Activated CD4-positive, alpha-beta T cell treated with anti-CD3 and anti-CD28 coated beads, Interleukin-2, amount 10 ng/mL, durations not matched to agents 7 days and 5 days (primary cell): ENCODE results near the gene EYS. TPM values are rescaled to one million over a fixed set of nuclear protein-coding genes. Genes with fewer than 3 reads are reported as not detected.
"Not testable (repeated sequence)": the region's sequence is repeated elsewhere in the genome, so short reads cannot be mapped to it uniquely, and the experiment has no call there.

Source experiments
- CTCF ChIA-PET: fragments of 350-600 bp; sonication (Branson Sonifier 250); formaldehyde crosslinking; loops from one replicate; lab custom pipeline; 2021; ENCODE audit warnings: antibody characterized with exemption; lab: Charles Lee
- POLR2A ChIA-PET: fragments of 350-600 bp; sonication (Branson Sonifier 250); formaldehyde crosslinking; loops from one replicate; lab custom pipeline; 2021; ENCODE audit warnings: antibody characterized with exemption; lab: Charles Lee
- DNase-seq: peaks from one replicate; pipeline ENCODE4 v3.0.0-alpha.2; 2020
- H3K27ac Mint-ChIP-seq: one replicate; pipeline ENCODE4 v1.8.0; 2021; ENCODE audit warnings: mild to moderate bottlenecking, moderate library complexity, mixed read lengths
- H3K27me3 Mint-ChIP-seq: one replicate; pipeline ENCODE4 v1.8.0; 2021; ENCODE audit warnings: mixed read lengths
- H3K36me3 Mint-ChIP-seq: one replicate; pipeline ENCODE4 v1.8.0; 2021; ENCODE audit warnings: low read depth, mixed read lengths
- H3K4me1 Mint-ChIP-seq: one replicate; pipeline ENCODE4 v1.8.0; 2021; ENCODE audit warnings: mixed read lengths
- H3K4me3 Mint-ChIP-seq: one replicate; pipeline ENCODE4 v1.8.0; 2021; ENCODE audit warnings: mild to moderate bottlenecking, moderate library complexity, mixed read lengths
- H3K9me3 Mint-ChIP-seq: one replicate; pipeline ENCODE4 v1.8.0; 2021; ENCODE audit warnings: mixed read lengths
- total RNA-seq, 2 experiments: library from RNA; stranded (reverse); gene quantifications; one replicate each; pipeline ENCODE4 v1.2.3, GENCODE V29; 2021

Gene EYS
- total RNA-seq, 2 experiments from 2014 or later, result not detected

DNA sequence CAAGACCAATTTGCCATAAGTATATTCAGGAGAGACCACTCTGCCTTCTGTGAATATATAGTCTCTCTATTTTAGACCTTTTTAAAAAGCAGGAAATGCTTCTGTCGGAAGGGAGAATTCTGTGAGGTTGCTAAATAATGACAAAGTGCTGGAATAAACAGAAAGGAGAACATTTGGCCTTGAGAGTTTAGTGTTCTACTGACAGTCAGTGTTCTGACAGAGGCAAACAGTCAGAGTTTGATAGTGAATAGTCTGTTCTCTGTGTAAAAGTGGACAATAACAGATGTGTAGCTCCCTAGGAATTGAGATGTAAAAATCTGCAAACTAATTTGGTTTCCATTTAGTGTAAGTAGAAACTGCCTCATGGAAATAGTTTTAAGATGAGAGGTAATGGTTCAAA is 1850.8 kb downstream of the EYS start:
- Mint-ChIP-seq H3K27ac (no peak overlapping the region), H3K36me3 (no peaks in the 10 kb centered on the region), H3K4me3 (no peak overlapping the region), H3K9me3 (peaks cover 3% of the 10 kb centered on the region), H3K4me1 (no peaks in the 10 kb centered on the region), H3K27me3 (no peaks in the 10 kb centered on the region)
- POLR2A ChIA-PET, result no interaction called here
- CTCF ChIA-PET, result no interaction called here
- no peak for DNase-seq

DNA sequence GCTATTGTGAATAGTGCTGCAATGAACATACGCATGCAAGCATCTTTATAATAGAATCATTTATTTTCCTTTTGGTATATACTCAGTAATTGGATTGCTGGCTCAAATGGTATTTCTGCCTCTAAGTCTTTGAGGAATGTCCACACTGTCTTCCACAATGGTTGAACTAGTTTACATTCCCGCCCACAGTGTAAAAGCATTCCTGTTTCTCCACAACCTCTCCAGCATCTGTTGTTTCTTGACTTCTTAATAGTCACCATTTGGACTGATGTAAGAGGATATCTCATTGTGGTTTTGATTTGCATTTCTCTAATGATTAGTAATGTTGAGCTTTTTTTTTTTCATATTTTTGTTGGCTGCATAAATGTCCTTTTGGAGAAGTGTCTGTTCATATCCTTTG is 1862.7 kb downstream of the EYS start:
- no peak for DNase-seq
- no peak overlapping the region for H3K27ac Mint-ChIP-seq
- ChIA-PET POLR2A (no interaction called here), CTCF (no interaction called here)
- no peak overlapping the region for H3K4me3 Mint-ChIP-seq
- no peaks in the 10 kb centered on the region for H3K4me1 Mint-ChIP-seq
- no peaks in the 10 kb centered on the region for H3K27me3 Mint-ChIP-seq
- no peaks in the 10 kb centered on the region for H3K36me3 Mint-ChIP-seq
- H3K9me3 Mint-ChIP-seq, result peaks cover 4% of the 10 kb centered on the region

DNA sequence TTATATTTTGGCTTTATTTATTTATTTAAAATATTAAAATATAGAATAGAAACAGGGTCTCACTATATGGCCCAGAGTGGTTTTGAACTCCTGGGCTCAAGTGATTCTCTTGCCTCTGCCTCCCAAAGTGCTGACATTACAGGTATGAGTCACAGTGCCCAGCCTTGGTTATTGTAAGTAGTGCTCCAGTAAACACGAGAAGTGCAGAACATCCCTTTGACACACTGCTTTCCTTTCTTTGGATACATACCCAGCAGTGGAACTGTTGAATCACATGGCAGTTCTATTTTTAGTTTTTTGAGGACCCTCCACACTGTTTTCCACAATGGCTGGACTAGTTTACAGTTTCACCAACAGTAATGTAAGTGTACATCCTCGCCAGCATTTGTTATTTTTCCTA is 1867.5 kb downstream of the EYS start:
- CTCF ChIA-PET, result no interaction called here
- Mint-ChIP-seq H3K9me3 (peaks cover 4% of the 10 kb centered on the region), H3K27me3 (peaks cover 2% of the 10 kb centered on the region), H3K4me3 (no peak overlapping the region), H3K36me3 (no peaks in the 10 kb centered on the region), H3K4me1 (no peaks in the 10 kb centered on the region), H3K27ac (no peak overlapping the region)
- DNase-seq, result no peak
- POLR2A ChIA-PET, result no interaction called here

DNA sequence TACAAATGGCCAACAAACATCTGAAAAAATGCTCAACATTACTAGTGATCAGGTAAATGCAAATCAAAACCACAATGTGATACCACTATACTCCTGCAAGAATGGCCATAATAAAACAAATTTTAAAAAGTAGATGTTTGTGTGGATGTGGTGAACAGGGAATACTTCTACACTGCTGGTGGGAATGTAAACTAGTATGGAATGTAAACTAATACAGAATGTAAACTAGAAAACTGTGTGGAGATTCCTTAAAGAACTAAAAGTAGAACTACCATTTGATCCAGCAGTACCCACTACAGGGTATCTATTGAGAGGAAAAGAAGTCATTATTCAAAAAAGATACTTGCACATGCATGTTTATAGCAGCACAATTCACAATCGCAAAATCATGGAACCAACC is 1878.3 kb downstream of the EYS start:
- DNase-seq, POLR2A ChIA-PET, H3K27ac Mint-ChIP-seq, CTCF ChIA-PET, H3K36me3 Mint-ChIP-seq, H3K4me3 Mint-ChIP-seq, H3K4me1 Mint-ChIP-seq, H3K9me3 Mint-ChIP-seq, H3K27me3 Mint-ChIP-seq: not testable (repeated sequence)

DNA sequence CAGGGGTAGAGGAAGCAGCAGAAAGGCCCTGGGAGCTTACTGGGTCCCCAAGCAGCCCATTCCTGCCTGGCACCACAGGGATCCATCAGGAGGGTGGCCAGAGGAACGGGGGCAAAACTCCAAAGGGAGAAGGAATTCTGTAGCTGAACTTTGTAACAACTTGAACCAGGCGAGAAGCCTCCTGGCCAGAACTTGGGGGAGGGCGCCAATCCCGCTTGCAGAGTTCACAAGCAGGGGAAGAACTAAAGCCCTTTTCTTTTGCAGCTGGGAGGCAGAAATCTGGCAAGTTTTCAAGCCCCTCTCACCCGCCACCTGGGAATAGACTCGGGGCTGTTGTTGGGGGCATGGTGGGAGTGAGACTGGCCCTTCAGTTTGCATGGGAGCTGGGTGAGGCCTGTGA is 1882.3 kb downstream of the EYS start:
- no peak for DNase-seq
- ChIA-PET CTCF (no interaction called here), POLR2A (no interaction called here)
- Mint-ChIP-seq H3K4me3 (no peak overlapping the region), H3K27me3 (no peaks in the 10 kb centered on the region), H3K27ac (no peak overlapping the region), H3K36me3 (no peaks in the 10 kb centered on the region), H3K4me1 (no peaks in the 10 kb centered on the region), H3K9me3 (peaks cover 4% of the 10 kb centered on the region)

DNA sequence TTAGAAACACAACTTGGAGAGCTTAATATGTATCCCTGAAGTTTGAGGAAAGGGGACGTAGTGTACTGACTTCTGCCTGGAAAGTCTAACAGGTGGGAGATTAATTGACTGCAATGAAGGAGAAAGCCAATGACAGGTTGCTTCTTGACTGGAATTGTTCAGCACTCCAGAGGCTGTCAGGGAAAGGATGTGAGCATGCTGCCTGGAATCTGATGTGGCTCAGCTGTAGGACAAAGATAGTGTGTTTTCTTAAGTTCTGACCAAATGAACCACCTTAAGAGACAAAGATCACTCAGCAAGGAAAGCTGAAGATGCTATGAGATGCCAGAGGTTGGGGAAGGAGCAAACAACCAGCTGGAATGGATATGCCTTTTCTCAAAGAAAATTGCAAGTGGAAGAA is 1885.6 kb downstream of the EYS start:
- ChIA-PET POLR2A (no interaction called here), CTCF (no interaction called here)
- Mint-ChIP-seq H3K4me3 (no peak overlapping the region), H3K27me3 (peaks cover 2% of the 10 kb centered on the region), H3K4me1 (no peaks in the 10 kb centered on the region), H3K9me3 (no peaks in the 10 kb centered on the region), H3K27ac (no peak overlapping the region), H3K36me3 (no peaks in the 10 kb centered on the region)
- DNase-seq, result no peak

DNA sequence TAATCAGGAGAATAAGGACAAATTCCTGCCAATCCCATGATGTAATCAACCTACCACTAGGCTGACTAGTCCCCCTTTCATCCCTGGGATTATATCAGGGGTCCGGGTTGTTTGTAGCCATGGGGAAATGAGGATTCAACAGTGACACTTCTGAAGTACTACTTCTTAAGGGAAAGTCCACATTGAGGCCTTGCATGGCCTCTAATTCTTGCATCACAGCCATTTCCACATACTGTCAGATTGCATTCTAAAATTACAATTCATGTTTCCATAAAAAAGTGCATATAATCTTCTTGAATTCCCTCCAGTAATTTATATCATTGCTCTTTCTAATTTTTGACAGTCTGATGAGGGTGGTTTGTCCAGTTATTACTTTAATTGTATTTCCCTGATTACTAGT is 1887.2 kb downstream of the EYS start:
- Mint-ChIP-seq H3K27ac (no peak overlapping the region), H3K27me3 (peaks cover 2% of the 10 kb centered on the region), H3K4me3 (no peak overlapping the region), H3K9me3 (no peaks in the 10 kb centered on the region), H3K4me1 (no peaks in the 10 kb centered on the region), H3K36me3 (no peaks in the 10 kb centered on the region)
- CTCF ChIA-PET, result no interaction called here
- DNase-seq, result no peak
- POLR2A ChIA-PET, result no interaction called here

DNA sequence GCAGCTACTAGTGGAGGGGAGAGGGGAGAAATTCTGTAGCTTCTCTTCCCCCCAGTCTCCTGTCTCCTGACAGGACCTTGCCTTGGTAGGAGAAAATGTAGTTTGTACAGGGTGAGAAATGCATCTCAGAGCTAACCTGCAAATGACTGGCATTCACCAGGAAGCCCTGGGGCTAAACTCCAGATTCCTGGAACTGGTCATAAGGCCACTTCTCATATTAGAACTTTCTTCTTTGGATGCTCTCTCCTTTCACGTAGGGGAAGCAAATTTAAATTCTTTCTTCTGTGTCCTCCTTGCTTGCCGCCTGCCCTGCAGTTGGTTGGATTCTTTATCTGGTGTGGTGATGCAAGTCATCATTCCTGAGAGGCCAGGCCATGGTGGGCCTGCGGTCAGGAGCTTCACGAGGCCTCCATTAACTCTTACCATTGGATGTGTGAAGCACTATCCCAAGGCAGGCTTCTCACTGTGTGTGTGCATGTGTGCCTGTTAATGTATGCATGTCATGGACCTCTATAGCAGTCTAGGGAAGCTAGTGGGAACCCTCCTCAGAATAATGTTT is 1889.5 kb downstream of the EYS start:
- Mint-ChIP-seq H3K4me3 (no peak overlapping the region), H3K4me1 (no peaks in the 10 kb centered on the region), H3K9me3 (no peaks in the 10 kb centered on the region), H3K27ac (no peak overlapping the region), H3K36me3 (no peaks in the 10 kb centered on the region), H3K27me3 (peaks cover 6% of the 10 kb centered on the region)
- ChIA-PET POLR2A (no interaction called here), CTCF (interaction anchor here (1.0 kb wide), 1 partner anchor 14 kb away, joined by 3 read pairs; no protein-coding TSS in a partner anchor)
- DNase-seq, result no peak

DNA sequence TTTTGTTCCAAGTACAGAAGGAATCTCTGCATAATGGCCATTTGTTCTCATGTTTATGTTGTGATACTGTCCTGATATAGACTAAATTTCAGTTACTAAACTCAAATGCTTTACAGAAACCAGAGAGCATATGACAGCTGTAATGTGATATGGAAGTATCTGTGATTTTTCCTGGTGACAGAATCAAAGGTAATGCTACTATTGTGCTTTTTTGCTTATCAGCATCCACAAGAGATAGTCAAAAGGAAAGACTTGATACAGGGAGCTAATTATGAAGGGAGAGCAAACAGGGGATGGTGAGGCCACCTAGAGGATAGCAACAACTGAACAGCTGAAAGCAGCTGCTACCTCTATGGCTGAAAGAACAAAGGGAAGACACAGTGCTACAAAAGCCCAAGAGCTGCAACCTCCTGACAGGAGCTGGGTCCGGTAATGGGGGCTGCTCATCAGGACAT is 1890.0 kb downstream of the EYS start:
- H3K27ac Mint-ChIP-seq, result no peak overlapping the region
- H3K27me3 Mint-ChIP-seq, result peaks cover 6% of the 10 kb centered on the region
- H3K9me3 Mint-ChIP-seq, result no peaks in the 10 kb centered on the region
- no peaks in the 10 kb centered on the region for H3K4me1 Mint-ChIP-seq
- CTCF ChIA-PET, result interaction anchor here (1.0 kb wide), 1 partner anchor 13 kb away, joined by 3 read pairs; no protein-coding TSS in a partner anchor
- no peak for DNase-seq
- no peaks in the 10 kb centered on the region for H3K36me3 Mint-ChIP-seq
- POLR2A ChIA-PET, result no interaction called here
- no peak overlapping the region for H3K4me3 Mint-ChIP-seq

DNA sequence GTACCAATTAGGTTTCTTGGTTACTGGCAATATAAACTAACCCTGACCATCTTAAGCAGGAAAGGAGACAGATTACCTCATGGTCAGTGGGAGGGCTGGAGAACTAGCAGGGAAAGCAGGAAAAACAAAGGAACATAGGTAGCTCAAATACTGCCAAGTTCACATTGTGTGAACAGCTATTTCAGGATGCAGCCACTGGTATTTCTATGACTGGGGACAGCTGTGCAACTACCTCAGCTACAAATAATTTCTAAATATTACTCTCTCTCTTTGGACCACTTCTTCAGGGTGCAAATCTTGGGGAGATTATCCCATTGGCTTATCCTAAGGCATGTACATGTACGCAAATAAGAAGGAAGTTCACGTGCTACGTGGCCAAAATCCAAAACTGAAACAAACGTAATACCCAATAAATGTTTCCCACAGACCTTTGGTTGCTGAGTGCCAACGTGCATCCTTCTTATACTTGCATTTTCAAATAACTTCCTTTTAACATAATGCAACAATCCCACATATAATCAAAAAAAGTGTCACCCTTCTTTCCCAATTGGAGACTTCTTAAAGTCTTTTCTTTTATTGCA is 1890.5 kb downstream of the EYS start:
- Mint-ChIP-seq H3K4me3 (no peak overlapping the region), H3K27ac (no peak overlapping the region), H3K36me3 (no peaks in the 10 kb centered on the region), H3K4me1 (no peaks in the 10 kb centered on the region), H3K9me3 (no peaks in the 10 kb centered on the region), H3K27me3 (peaks cover 6% of the 10 kb centered on the region)
- ChIA-PET POLR2A (no interaction called here), CTCF (no interaction called here)
- DNase-seq, result no peak

DNA sequence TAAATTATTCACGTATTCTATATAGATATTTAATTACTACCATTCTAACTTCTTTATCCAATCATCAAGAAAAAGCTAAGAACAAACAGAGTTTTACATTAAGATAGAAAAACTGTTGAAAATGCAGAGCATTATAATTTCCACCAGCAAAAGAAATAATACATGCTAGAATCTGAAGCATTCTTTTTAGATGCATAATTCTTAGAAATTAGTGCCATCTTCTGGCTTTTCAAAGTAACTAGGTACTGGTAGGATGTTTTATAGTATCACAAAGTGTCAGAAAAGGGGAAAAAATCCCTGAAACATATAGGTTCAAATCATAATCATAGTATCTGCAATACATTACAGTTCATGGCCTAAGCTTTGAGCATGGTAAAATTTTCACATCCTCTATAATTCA is 1892.6 kb downstream of the EYS start:
- H3K27ac Mint-ChIP-seq, result no peak overlapping the region
- H3K4me1 Mint-ChIP-seq, result no peaks in the 10 kb centered on the region
- H3K27me3 Mint-ChIP-seq, result peaks cover 6% of the 10 kb centered on the region
- POLR2A ChIA-PET, result no interaction called here
- no peaks in the 10 kb centered on the region for H3K36me3 Mint-ChIP-seq
- no peak for DNase-seq
- no peaks in the 10 kb centered on the region for H3K9me3 Mint-ChIP-seq
- CTCF ChIA-PET, result interaction anchor here (0.8 kb wide), 1 partner anchor 85 kb away, joined by 3 read pairs; no protein-coding TSS in a partner anchor
- no peak overlapping the region for H3K4me3 Mint-ChIP-seq

DNA sequence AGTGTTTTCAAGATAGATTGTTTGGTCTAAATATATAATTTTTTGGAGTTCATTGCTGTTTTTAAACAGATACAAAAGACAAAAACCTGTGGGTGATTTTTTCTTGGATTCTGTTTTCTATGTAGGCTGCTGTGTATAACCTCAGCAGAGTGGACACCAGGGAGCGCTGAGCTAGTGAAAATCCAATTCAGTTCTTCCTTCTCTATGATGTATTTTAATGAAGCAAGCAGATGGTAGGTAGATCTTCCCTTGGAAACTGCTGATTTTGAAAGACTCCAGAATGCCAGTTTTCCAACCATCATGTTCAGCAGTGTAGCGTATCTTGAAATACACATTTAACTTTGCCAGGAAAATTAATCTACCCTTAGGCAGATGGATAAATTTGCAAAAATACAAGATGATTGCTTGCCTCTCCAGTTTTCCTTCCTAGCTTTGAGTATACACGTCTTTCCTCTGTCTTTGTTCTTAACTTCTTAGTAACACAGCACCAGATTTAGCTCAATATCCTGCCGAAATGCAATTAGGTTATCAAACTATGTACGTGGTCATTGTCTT is 1893.4 kb downstream of the EYS start:
- Mint-ChIP-seq H3K27ac (no peak overlapping the region), H3K27me3 (peaks cover 6% of the 10 kb centered on the region), H3K4me1 (no peaks in the 10 kb centered on the region), H3K4me3 (no peak overlapping the region), H3K9me3 (no peaks in the 10 kb centered on the region), H3K36me3 (no peaks in the 10 kb centered on the region)
- POLR2A ChIA-PET, result no interaction called here
- CTCF ChIA-PET, result no interaction called here
- DNase-seq, result no peak

DNA sequence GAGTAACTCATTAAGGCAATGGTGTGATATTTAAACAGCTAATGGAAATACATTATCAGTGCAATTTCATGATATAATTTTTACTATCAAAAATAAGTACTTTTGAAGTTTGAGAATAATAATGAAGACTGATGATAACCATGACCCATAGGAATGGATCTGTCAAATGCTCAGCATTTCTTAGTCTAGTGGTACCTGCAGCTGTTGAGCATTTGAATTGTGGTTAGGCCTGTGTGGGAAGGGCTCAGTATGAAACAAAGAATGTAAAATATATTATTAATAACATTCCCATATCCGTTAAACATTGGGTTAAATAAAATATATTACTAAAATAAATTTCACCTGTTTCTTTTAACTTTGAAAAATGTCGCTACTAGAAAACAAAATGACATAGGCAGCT is 1898.5 kb downstream of the EYS start:
- H3K4me1 Mint-ChIP-seq, result peaks cover 6% of the 10 kb centered on the region
- H3K27me3 Mint-ChIP-seq, result peaks cover 4% of the 10 kb centered on the region
- H3K36me3 Mint-ChIP-seq, result no peaks in the 10 kb centered on the region
- DNase-seq, result no peak
- H3K27ac Mint-ChIP-seq, result no peak overlapping the region
- no peak overlapping the region for H3K4me3 Mint-ChIP-seq
- H3K9me3 Mint-ChIP-seq, result no peaks in the 10 kb centered on the region
- POLR2A ChIA-PET, result no interaction called here
- CTCF ChIA-PET, result no interaction called here
